ENCODE measurements around the gene SHMT2. TPM values are rescaled to one million over a fixed set of nuclear protein-coding genes. Genes with fewer than 3 reads are reported as not detected.

SHMT2 gene
- total RNA-seq, 4 donors from 2014 or later: 41.3 to 107 (median 46.4) TPM

DNA sequence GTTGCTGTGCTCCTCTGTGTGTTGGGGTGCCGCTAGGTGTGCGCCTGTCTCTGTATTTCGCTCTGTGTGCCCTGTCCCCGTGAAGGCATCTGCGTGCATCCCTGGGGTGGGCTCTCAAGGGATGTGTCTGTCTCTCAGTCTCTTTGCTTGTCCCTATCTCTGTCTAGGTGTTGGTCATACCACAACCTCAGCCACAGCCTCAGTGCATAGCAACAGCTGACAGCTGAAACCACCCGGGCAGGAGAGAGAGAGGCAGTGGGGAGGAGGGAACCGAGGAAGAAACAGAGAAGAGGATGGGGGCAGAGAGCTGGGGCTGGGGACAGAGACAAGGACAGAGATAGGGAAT, 13.9 kb upstream of the SHMT2 start:
- no peak for DNase-seq
- Histone ChIP-seq H3K4me3 (no peak overlapping the region), H3K27ac (no peak overlapping the region), H3K36me3 (no peaks in the 10 kb centered on the region), H3K4me1 (peaks cover 6 to 23% of the 10 kb centered on the region in 2 donors), H3K9me3 (no peaks in the 10 kb centered on the region), H3K27me3 (peaks cover 48 to 60% (median 53%) of the 10 kb centered on the region in 3 donors)
- in situ Hi-C loops (cut with MboI; ENCODE audit: low sequenced_read_pairs in 4 of 4): no loop called here
- TF ChIP-seq, protein P1, sequence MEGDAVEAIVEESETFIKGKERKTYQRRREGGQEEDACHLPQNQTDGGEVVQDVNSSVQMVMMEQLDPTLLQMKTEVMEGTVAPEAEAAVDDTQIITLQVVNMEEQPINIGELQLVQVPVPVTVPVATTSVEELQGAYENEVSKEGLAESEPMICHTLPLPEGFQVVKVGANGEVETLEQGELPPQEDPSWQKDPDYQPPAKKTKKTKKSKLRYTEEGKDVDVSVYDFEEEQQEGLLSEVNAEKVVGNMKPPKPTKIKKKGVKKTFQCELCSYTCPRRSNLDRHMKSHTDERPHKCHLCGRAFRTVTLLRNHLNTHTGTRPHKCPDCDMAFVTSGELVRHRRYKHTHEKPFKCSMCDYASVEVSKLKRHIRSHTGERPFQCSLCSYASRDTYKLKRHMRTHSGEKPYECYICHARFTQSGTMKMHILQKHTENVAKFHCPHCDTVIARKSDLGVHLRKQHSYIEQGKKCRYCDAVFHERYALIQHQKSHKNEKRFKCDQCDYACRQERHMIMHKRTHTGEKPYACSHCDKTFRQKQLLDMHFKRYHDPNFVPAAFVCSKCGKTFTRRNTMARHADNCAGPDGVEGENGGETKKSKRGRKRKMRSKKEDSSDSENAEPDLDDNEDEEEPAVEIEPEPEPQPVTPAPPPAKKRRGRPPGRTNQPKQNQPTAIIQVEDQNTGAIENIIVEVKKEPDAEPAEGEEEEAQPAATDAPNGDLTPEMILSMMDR (IDR thresholded peaks at IDR 0.05 in 4 of 5, conservative IDR thresholded peaks at IDR 0.05 in 1 of 5): no peak
- TF ChIP-seq POLR2A (IDR thresholded peaks at IDR 0.05): no peak
- no peak for ATAC-seq
- intact Hi-C loops (cut with DNase I; ENCODE audit: low total_unique reads): no loop called here

DNA sequence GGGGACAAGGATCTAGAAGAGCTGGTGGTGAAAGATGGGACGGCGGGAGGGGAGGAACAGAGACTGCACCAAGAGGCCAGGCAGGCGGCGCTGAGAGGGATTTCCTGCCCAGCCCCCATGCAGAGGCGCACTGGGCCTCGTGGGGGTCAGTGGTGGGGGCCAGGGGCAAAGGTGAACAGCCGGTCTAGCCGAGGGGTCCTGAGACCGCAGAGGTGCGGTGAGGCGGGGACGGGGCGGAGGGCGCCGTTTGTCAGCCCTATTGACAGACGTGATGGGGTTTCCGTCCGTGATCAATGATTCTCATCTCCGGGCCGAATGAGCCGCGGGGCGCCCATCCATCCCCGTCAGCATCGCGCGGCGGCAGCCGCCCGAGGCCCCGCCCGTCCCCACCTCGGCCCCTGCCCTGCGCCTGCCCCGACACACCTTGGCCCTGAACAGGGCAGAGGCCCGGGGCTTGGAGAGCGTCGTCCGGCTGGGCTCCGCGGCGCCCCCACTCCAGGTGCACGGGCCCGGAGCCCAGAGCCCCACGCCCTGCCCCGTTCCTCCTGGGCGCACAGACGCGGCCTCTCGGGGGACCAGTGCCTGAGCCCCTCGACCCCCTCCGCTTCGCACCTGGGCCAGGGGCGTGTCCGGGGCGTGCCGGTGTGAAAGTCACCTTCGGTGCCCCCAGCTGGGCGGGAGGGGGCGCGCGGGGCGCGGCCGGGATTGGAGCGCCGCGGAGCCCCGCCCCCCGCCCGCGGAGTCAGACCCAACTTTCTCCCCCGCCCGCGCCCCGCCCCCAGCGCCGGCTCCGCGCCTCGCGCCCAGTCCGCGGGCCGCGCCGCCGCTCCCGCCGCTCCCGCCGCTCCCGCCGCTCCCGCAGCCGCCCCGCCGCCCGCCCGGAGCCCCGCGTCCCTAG, 13.2 kb upstream of the SHMT2 start, which contains the start of gene NXPH4:
Gene NXPH4, plus strand, starts transcription at position 781 of the 898 bp plus-strand sequence. CDS start 176 bp downstream, outside the sequence.
- Histone ChIP-seq H3K36me3 (no peaks in the 10 kb centered on the region), H3K9me3 (no peaks in the 10 kb centered on the region), H3K27me3 (peaks cover 55 to 66% (median 60%) of the 10 kb centered on the region in 3 donors), H3K4me1 (peaks cover 6 to 23% of the 10 kb centered on the region in 2 donors), H3K27ac (no peak within 1 kb of the TSS), H3K4me3 (peak within 1 kb of the TSS; percentile 51 to 68 (median 54))
- ATAC-seq (no peak), DNase-seq (no peak)
- in situ Hi-C loops (cut with MboI; ENCODE audit: low sequenced_read_pairs in 4 of 4): no loop called here
- intact Hi-C loops (cut with DNase I; ENCODE audit: low total_unique reads): no loop called here
- TF ChIP-seq, protein P1 (IDR thresholded peaks at IDR 0.05 in 4 of 5, conservative IDR thresholded peaks at IDR 0.05 in 1 of 5): no peak
- no peak for TF ChIP-seq POLR2A (IDR thresholded peaks at IDR 0.05)

- H3K27me3 ChIP-seq: peaks cover 64 to 75% (median 69%) of the 10 kb centered on the region in 3 donors
- no peaks in the 10 kb centered on the region for H3K9me3 ChIP-seq
- no peak for DNase-seq
- H3K36me3 ChIP-seq: no peaks in the 10 kb centered on the region
- peak overlapping the region; percentile 51 to 68 (median 54) for H3K4me3 ChIP-seq
- no peak for ATAC-seq
- TF ChIP-seq, protein P1 (IDR thresholded peaks at IDR 0.05 in 4 of 5, conservative IDR thresholded peaks at IDR 0.05 in 1 of 5): no peak
- no peak for TF ChIP-seq POLR2A (IDR thresholded peaks at IDR 0.05)
- intact Hi-C loops (cut with DNase I; ENCODE audit: low total_unique reads): no loop called here
- no peak overlapping the region for H3K27ac ChIP-seq
- peaks cover 6 to 23% of the 10 kb centered on the region in 2 donors for H3K4me1 ChIP-seq
- in situ Hi-C loops (cut with MboI; ENCODE audit: low sequenced_read_pairs in 4 of 4): no loop called here
Observed at GRCh38 chr12:57216921-57217879, 12.3 kb upstream of the SHMT2 start.

DNA sequence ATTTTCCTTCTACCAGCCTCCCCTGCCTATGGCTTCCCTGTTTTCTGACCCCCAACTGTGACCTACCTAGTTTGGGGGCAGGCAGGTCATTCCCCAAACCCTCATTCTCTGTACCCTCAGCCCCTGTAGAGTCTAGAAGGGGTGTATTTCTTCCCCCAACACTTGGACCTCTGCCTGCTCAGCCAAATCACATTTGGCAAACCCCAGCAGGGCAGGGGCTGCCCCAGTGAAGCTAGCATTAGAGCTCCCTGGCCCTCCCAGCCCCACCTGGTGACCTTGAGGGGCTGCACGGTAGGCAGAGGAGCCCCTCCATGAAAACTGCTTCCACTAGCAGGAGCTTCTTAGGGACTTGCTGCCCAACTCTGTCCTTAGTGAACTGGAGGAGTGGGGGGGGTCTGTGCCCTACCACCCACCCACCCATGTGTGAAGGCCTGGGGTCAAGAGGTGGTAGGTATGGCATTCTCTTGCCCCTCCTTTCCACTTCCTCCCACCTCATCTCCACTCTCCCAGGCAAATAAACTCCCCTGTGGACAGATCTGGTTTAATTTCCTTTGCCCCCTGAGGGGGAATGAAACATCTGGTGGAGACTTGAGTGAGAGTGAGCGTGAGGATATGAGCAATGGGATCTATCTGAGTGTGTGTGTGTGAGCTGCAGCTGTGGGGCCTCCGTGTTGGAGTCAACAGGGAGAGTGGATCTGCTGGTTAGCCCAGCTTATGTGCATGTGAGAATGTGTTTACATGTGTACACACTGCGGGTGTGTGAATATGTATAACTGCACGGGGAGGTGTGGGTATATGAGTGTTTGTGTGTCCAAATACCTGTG, 11.3 kb upstream of the SHMT2 start:
- H3K27ac ChIP-seq: no peak overlapping the region
- H3K27me3 ChIP-seq: peaks cover 69 to 83% (median 73%) of the 10 kb centered on the region in 3 donors
- intact Hi-C loops (cut with DNase I; ENCODE audit: low total_unique reads) (no loop called here), in situ Hi-C loops (cut with MboI; ENCODE audit: low sequenced_read_pairs in 4 of 4) (no loop called here)
- TF ChIP-seq POLR2A (IDR thresholded peaks at IDR 0.05): no peak
- TF ChIP-seq, protein P1 (IDR thresholded peaks at IDR 0.05 in 4 of 5, conservative IDR thresholded peaks at IDR 0.05 in 1 of 5): no peak
- peaks cover 6 to 23% of the 10 kb centered on the region in 2 donors for H3K4me1 ChIP-seq
- H3K36me3 ChIP-seq: no peaks in the 10 kb centered on the region
- no peak overlapping the region for H3K4me3 ChIP-seq
- no peak for ATAC-seq
- DNase-seq: no peak
- no peaks in the 10 kb centered on the region for H3K9me3 ChIP-seq

Data from gastrocnemius medialis (tissue), 4 donors.